Measurements from ENCODE around the gene CISD1.

Gene CISD1

DNA sequence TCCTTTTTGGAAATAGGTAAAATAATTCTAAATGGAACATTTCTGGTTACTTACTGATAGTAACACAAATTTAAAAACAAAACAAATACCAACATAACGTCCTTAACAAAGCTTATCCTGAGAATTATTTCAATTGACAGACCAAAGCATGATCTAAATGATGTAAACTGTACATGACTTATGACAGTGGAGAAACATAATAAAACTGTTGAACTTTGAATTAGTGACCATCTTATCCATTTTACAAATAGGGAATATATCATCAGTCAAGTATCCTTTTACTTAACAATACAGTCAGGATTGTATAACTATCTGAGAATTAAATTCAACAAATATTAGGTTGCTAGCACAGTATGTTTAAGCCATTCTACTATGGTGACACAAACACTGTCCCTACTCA lies 3.7 kb upstream of the CISD1 start:
- no peak for DNase-seq (ENCODE audit: low read depth in 2 of 2)

GRCh38 chr10:58266003-58266825 lies 2.7 kb upstream of the CISD1 start:
- no peak for DNase-seq (ENCODE audit: low read depth in 2 of 2)

DNA sequence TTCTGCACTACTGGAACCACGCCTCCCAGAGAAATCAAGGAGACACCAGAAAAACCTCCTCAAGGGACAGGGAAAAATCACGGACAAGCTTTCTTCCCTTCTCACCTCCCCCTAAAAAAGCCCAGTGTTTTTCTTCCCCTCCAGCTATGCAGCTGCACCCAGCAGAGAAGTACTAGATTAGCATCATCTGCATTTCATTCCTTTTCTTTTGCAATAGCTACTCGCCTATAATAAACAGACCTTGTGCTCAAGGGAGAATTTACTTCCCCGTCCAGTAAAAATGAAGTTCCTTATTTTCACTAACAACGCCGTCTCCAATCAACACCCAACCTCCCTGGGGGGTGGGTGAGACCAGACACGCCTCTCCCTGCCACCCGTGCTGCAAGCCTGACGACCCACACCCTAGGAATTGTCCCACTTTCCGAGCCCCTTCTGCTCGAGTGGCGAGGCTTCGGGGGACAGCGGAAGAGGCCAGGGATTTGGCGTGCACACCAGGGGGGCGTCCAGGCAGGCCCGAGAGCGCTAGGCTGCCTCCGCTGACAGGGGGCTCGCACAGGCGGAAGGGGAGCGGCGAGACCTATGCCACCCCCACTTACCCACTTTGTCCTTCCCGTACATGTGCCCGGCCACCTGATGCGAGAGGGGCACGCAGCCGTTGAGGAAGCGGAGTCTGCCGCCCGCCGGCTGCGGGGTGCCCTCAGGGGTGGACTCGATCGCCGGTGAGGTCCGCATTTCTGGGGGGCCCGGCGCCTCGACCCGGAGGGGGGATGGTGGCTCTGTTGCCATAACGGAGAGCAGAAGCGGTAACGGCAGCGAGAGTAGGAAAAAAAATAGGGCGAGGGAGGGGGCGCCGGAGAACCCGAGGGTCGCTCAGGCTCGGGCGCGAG lies 1.9 kb upstream of the CISD1 start:
- DNase-seq (ENCODE audit: low read depth in 2 of 2), result no peak

GRCh38 chr10:58267713-58268453 lies 1.1 kb upstream of the CISD1 start, which contains the start of gene IPMK:
Gene IPMK, minus strand, starts transcription at chr10:58267894. Its CDS starts 283 bp downstream, at chr10:58267611.
- DNase-seq (ENCODE audit: low read depth in 2 of 2), result peak; percentile 62 to 69

- DNase-seq (ENCODE audit: low read depth in 2 of 2), result no peak
These were observed 462 bp upstream of the CISD1 start for GRCh38 chr10:58268454-58268945.

DNA sequence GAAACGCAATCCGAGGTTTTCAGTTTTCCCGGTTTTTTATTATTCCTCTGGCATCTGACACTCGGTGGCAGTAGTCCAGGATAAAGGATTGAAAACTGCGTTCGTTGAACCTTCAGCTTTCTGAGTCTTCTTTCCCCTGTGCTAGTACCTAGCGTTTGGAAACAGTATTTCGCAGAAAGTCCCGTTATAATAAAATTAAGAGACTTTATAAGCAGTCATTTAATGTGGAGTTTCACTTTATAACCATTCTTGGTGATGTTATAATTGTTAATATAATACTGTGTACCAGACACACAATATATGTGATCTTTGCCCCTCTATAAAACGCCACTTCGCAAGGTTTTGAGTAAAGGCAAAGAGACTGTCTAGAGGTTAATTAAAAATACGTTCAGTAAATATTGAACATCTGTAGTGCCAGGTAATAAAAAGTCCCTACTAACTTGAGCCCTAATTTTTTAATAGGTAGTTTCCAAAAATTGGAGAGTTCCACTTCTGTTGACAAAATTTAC lies 874 bp downstream of the CISD1 start:
- no peak for DNase-seq (ENCODE audit: low read depth in 2 of 2)

DNA sequence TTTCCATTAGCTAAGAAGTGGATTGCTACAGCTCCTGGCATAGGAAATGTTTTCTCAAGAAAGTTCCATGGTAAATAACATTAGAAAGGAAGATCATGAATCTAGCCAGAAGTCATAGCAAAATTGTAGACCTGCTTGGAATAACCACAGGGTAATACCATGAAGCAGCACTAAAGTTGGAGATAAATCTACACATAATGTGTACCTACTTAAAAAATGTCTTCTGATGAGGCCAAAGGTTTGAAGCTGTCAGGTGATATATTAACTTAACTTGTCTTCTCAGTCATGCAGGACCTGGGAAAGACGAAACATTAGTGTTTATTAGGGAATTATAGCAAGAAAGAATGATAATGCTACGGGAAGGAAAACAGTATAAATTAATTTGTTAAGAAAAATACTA lies 6.3 kb downstream of the CISD1 start:
- DNase-seq (ENCODE audit: low read depth in 2 of 2), result no peak

- no peak for DNase-seq (ENCODE audit: low read depth in 2 of 2)
These were observed 6.9 kb downstream of the CISD1 start for GRCh38 chr10:58275908-58276307.

- DNase-seq (ENCODE audit: low read depth in 2 of 2), result no peak
These were observed 9.5 kb downstream of the CISD1 start for GRCh38 chr10:58278274-58278961.

GRCh38 chr10:58278962-58279307 lies 10.0 kb downstream of the CISD1 start:
- no peak for DNase-seq (ENCODE audit: low read depth in 2 of 2)

- DNase-seq (ENCODE audit: low read depth in 2 of 2), result no peak
These were observed 11.5 kb downstream of the CISD1 start for GRCh38 chr10:58280477-58280876.

DNA sequence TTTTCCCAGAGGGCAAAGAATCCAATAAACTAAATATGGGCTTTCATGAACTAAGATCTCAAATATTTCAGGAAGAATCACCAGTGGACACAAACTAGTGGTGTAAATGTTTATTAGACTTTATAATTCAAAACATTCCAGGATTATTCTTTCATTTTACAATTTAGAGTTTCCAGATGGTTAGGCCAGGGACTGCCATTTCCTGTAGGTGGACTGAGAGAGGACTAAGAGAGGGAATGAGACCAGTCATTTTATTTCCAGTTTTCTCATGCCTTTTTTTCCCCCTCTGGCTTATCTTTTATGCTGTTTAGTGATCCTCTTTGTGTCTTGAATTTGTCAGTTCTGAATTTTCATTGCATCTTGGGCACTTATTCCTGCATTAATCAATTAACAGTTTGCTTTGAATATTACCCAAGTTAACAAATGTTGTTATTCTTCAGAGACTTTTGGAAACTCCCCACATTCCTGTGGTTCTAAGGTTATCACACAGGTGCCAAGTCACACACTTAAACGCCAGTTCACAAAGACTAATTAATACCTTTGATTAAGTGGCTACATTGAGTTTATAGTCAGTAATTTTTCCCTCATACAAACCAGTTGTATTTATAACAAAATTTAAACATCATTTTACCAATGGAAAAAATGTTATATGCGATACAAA lies 12.3 kb downstream of the CISD1 start:
- DNase-seq (ENCODE audit: low read depth in 2 of 2), result no peak

DNA sequence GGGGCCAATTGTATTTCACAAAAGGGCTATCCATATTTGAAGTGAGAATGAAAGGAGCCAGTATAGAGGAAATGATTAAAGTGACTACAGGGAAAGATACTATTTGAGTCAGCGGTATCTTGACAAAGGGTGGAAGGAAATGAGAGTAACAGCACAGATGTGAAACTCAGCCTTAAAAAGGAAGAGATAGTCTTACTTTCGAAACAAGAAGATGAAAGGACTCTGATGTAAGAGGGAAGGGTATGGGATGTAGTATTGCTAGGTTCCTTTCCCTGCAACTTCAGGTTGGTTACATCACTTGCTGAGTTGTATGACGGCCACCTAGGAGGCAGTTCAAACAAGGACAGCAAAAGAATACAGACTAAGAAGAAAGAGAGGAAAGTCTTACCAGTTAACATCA lies 13.7 kb downstream of the CISD1 start:
- no peak for DNase-seq (ENCODE audit: low read depth in 2 of 2)

GRCh38 chr10:58291538-58292174 lies 22.7 kb downstream of the CISD1 start:
- DNase-seq (ENCODE audit: low read depth in 2 of 2), result no peak

DNA sequence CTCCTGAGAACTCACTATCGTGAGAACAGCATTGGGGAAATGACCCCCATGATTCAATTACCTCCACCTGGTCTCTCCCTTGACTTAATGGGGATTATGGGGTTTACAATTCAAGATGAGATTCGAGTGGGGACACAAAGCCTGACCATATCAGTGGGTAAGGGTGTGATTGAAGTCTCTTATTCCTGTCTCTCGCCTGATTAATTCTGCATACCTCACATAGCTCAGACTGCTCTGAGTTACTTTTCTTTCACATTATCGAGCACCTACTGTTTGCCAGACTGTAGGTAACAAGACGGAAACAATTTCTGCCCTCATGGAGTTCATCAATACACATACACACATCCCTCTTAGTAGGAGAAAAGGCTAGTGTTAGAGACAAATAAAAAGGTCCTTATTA lies 25.0 kb downstream of the CISD1 start:
- DNase-seq (ENCODE audit: low read depth in 2 of 2), result no peak

DNA sequence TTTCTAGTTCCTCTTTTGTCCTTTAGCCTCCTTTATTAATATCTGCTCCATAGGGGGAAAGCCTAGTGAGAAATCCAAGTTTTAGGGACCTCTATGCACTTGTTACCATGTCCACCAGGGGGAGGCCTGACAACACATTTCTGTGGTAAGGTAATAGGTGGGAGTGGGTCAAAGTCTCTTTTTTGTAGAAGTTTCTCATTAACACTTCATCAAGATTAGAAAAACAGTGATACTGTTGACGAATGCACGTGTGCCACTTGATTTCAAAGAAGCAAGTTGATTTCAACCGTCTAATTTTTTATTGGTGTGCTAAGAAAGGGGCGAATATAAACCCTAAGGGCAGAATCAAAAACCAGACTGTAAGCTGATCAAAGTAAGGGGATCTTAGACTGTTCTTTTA lies 30.6 kb downstream of the CISD1 start:
- no peak for DNase-seq (ENCODE audit: low read depth in 2 of 2)

- no peak for DNase-seq (ENCODE audit: low read depth in 2 of 2)
These were observed 31.7 kb downstream of the CISD1 start for GRCh38 chr10:58300676-58301075.

GRCh38 chr10:58302254-58302653 lies 33.3 kb downstream of the CISD1 start:
- DNase-seq (ENCODE audit: low read depth in 2 of 2), result no peak

- no peak for DNase-seq (ENCODE audit: low read depth in 2 of 2)
These were observed 35.2 kb downstream of the CISD1 start for GRCh38 chr10:58304099-58304633.

DNA sequence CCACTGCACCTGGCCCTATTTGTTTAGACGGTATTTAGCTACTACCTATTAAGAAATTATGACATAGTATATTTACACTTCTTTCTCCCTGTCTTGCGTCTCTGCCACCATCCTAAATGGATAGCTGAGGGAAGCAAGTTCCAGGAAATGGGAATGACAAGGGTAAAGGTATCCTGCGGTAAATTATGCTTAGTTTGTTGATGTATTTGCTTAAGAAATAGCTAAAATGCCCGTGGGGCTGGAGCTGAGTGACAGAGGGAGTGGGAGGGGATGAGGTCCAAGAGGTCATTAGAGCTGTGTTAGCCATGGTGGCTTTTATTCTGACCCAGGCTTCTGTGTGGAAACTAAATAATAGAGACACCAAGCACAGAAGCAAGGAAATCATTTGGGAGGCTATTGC lies 36.9 kb downstream of the CISD1 start:
- DNase-seq (ENCODE audit: low read depth in 2 of 2), result no peak
